Activated CD4-positive, alpha-beta T cell treated with anti-CD3 and anti-CD28 coated beads, Interleukin-2, amount 50 U/mL, for 4 hours (primary cell): Measurements from ENCODE around the gene RASL10A.
A peak's percentile ranks its signal among the peaks of the same experiment; 100 is the strongest.

ENCODE experiments used
- DNase-seq, 2 experiments: peaks; one replicate each; pipeline ENCODE4 v3.0.0-alpha.2; 2020

The RASL10A gene

DNA sequence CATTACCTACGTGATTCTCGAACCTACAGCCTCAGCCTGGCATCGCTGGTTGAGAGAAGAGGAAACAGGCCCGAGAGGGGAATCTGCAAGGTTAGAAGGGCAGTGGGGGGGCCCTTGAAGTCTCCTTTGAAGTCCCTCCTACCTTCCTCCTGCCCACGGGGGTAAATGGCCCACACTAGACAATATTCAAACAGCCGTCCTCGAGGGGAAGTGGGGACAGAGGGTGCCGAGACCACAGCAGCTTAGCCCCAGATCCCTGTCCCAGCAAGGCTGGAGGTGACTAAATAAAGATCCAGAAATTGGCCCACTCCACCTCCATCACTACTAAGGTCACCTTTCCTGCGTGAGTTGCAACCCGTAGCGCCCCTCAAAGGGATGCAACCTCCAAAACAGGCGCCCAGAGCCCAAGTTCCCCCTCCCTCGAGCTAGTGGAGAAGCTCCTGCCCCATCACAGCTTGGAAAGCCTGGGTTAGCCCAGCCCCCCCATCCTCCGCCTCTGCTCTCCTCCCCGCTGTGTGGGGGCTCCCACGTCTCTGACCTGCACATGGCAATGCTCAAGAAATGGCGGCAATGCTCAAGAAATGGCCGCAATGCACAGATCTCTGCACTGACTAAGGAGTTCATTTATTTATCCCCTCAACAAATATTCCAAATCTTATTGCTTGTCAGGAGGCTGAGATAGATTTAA is 788 bp upstream of the RASL10A start:
- no peak for DNase-seq

DNA sequence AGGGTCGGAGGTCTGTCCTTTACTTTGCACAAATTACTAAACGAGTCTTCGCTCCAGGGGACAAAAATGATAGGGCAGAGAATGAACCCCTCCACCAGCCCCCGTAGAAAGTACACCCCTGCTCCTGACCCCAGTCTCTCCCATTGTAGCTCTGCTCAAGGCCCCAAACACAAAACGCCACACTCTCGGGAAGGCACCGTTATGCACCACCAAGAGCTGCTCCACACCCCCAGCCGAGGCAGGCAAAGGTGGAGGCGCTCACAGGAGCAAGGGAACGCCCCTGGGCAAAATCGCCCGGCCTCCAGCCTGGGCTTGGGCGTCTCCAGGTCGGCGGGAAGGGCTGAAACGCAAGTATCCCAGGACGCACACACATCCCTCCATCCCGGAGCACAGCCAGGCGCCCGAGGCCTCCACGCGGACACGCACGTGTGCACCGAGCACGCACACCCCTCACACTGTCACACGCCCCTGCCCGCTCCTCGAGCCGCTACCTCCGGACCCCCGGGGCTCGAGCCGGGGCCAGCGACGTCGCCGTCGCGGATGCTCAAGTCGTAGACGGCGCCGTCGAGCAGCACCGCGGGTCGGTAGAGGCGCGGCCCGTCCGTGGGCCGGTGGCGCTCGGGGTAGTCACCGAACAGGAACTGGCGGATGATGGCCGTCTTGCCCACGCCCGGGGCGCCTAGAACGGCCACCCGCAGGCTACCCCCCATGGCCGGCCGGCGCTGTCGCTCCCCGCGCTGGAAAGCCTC is 786 bp downstream of the RASL10A start:
- no peak for DNase-seq

DNA sequence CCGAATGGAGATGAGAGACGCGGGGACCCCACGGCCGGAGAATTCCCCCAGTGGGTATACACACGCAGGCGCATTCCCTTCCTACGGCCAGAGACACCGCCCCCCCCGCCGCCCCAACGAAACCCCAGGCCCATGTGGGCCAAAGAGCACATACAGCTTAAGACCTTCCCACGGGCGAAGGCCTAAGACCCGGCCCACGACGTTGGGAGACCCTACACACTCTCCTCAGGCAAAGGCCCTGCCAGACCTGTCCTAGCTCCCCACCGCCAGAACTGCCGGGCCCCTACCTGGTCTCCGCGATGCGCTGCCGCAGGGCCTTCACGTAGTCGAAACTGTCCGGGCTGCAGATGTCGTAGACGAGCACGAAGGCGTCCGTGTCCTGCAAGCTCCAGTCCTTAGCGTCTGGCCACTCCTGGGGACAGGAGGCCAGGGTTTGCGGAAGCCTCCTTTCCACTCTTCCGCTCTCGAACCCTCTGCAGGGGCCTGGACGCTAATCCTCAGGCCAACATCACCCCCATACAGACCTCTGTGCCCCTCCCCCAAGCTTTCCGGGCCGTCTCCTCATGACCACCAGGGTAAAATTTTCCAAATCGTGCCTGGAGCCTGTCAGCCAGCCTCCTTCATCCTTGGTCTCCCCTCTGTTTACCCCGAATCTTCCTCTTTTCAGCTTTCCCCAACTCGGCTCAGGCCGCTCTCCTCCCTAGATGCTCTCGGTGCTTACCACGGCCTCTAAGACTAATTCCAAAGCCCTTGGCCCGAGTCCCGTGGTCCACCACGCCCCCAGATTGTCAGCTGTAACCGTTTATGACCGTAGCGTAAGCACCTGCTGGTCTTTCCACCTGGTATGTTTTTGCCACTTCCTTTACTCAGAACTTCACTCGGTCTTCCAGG is 1.7 kb downstream of the RASL10A start:
- DNase-seq, result no peak

DNA sequence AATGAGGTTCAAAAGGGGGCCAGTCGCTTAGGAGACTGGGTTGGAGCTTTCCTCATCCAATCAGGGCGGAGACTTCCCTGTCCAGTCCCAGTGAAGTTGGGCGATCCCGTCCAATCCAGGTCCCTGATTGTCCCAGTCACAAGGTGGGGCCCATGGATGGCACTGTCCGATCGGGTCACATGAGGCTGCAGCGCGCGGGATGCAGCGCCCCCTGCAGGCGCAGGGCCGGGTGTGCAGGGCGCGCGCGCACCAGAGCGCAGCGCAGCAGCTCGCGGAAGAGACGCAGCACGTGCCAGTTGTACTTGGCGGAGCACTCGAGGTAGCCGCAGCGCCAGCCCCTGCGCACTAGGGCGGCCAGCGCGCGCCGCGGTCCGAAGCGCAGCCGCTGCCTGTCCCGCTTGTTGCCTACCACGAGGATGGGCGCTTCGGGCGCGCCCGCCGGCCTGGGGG is 2.3 kb downstream of the RASL10A start:
- DNase-seq, result no peak

DNA sequence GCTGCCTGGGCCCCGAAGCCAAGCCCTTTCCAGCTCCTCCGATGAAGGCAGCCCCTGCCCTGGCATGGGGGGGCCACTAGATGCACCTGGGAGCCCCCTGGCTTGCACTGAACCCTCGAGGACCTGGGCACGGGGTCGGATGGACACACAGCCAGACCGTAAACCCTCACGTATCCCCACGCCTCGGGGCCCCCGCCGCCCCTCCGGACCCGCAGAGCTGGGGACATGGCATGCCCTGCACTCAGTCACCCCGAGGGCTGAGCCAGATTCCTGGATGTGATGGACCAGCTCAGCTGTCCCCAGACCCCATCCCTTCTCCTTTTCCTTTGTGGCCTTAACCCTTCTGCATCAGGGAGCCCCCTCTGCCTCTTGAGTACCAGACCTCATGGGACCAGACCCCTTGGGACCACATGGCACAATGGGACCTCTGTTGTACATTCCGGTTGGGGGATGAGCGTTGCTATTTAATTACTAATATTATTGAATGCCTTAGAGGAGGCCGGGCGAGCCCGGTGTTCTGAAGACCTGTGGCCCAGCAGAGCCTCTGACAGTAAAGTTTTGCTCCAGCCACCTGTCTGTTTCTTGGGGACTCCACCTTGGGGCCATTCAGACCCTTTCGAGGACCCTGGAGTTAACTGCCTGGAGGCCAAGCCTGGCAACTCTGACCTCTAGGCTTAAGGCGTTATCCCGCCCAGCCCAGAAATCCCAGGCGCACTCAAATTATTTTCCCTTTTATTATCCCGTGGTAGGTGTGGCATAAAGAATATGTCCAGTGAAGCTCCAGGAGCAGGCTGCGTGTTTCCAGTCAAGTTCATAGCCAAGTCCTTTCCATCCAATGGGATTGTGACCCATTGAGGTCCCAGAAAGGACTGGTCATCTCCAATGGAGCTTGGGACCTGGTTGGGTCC is 3.0 kb downstream of the RASL10A start:
- no peak for DNase-seq

DNA sequence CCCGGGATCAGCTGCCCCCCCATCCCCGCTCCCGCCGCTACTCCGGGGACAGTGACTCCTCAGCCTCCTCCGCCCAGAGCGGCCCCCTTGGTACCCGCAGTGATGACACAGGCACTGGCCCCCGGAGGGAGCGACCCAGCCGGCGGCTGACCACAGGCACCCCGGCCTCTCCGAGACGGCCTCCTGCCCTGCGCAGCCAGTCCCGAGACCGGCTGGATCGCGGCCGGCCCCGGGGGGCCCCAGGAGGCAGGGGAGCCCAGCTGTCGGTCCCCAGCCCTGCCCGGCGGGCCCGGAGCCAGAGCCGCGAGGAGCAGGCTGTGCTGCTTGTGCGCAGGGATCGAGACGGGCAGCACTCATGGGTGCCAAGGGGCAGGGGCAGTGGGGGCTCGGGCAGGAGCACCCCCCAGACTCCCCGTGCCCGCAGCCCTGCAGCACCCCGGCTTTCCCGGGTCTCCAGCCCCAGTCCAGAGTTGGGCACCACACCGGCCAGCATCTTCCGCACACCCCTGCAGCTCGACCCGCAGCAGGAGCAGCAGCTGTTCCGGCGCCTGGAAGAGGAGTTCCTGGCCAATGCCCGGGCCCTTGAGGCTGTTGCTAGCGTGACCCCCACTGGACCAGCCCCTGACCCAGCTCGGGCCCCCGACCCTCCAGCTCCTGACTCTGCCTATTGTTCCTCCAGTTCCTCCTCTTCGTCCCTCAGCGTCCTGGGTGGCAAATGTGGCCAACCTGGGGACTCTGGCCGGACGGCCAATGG is 3.9 kb downstream of the RASL10A start:
- no peak for DNase-seq

DNA sequence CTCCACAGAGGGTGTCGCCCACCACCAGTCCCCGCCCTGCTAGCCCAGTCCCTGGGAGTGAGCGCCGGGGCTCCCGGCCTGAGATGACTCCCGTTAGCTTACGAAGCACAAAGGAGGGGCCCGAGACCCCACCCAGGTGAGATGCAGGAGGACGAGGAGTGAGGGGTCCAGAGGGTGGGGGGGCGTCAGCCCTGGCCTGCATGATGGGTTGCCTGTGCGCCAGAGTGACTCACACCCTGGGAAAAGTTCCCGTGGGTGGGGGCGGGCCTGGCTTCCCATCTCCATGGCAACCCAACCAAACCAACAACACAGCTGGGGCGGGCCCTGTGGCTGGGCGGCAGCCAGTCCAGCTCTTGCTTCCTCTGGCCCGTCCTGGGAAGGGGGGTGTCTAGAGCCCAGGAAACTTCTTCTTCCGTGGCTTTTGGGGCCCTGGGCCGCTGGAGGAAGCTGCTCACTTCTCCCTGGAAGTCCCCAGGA is 4.6 kb downstream of the RASL10A start:
- peak; percentile 52 to 55 for DNase-seq

DNA sequence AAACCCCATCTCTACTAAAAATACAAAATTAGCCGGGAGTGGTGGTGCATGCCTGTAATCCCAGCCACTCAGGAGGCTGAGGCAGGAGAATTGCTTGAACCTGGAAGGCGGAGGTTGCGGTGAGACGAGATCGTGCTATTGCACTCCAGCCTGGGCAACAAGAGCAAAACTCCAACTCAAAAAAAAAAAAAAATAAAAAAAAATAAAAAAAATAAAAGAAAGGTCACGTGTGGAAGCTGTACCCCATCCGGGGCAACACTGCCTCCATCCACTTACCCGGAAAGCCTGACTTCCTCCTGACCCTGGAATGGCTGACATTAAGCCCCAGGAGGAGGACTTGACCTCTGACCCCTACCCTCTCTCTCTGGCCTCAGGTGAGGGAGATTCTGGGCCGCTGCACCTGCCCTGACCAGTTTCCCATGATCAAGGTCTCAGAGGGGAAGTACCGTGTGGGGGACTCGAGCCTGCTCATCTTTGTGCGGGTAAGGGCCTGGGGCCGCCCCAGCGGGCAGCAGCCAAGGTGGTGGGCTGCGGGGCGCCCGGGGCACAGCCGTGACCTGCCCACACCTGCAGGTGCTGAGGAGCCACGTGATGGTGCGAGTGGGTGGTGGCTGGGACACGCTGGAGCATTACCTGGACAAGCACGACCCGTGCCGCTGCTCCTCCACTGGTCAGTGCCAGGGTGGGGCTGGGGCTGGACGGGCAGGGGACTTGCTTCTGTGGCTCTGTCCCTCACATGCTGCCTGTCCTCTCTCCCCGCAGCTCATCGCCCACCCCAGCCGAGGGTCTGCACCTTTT is 5.2 kb downstream of the RASL10A start:
- no peak for DNase-seq

DNA sequence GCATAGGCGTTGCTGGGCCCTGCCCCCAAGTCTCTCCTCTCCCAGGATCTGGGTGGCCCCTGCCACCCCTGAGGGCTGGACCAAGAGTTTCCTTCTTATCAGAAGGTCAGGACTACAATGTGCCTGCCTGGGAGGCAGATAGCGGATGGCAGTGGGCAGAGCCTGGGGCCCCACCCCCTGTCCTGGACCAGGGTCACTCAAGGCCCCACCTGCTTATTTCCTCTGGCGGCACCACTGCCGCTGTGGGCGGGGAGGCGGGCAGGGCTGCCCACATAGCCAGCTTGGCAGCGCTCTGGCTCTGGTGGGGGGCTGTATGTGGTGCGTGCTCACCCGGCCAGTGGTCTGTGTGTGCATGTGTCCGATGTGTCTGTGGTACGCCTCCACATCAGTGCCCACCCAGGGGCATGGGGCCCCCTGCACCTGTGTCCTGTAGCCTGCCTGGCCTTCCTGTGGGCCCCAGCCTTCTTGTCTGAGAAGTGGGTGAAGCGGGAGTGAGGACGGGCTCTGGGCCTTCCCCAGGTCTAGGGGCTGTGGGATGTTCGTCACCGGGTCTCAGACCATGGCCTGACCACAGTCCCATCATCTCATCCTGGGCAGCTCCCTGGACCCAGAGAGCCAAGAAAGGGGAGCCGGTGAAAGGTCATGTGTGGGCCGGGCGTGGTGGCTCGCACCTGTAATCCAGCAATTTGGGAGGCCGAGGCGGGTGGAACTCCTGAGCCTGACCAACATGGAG is 6.0 kb downstream of the RASL10A start:
- no peak for DNase-seq

DNA sequence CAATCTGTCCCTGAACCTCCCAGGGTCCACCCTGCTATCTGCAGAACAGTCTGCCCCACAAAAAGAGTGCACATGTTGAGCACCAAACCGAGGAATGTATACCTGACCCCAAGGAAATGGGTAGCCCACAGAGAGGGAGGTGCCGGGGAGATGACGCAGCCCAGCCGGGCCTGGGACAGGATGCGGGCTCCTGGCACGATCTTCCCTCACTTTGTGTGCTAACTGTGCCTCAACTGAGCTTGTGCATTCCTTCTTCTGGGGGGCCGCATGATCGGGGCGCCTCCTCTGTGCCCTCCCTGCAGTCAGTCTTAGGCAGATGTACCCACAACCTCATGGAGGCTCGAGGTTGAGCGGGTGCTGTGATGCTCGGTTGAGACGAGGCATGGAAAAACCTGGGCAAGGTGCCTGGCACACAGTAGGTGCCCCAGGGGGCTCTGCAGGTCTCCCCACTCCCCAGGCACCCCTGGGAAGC is 6.7 kb downstream of the RASL10A start:
- DNase-seq, result no peak

DNA sequence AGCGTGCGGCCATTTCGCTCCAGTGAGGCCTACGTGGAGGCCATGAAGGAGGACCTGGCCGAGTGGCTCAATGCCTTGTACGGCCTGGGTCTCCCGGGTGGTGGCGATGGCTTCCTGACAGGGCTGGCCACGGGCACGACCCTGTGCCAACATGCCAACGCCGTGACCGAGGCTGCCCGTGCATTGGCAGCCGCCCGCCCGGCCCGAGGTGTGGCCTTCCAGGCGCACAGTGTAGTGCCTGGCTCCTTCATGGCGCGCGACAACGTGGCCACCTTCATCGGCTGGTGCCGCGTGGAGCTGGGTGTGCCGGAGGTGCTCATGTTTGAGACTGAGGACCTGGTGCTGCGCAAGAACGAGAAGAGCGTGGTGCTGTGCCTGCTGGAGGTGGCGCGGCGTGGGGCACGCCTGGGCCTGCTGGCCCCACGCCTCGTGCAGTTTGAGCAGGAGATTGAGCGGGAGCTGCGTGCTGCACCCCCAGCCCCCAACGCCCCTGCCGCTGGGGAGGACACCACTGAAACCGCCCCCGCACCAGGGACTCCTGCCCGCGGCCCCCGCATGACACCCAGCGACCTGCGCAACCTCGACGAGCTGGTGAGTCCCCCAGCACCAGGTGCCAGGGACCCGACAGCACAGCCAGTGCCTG is 7.2 kb downstream of the RASL10A start:
- DNase-seq, result no peak

DNA sequence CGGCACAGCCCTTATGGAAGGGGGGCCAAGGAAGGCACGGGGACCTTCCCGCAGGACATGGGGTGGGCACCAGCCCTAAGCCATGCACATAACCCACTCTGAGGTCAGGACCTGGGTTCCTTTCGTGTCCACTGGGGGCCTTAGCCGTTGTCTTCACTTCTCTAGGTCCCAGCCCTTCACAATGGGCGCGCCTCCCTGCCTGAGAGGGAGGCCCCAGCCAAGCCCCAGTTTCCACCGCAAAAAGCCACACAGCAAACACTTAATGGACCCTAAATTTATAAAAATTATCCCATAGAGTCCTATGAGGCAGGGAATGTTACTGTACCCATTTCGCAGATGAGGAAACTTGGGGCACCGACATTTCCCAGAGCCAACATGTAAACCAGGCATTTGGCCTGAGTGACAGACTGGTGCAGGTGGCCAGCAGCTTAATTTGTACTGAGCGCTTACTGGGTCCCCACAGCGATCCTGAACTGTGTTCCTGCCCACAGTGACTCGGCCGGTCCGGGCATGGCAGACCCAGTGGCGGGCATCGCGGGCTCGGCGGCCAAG is 7.8 kb downstream of the RASL10A start:
- no peak for DNase-seq

DNA sequence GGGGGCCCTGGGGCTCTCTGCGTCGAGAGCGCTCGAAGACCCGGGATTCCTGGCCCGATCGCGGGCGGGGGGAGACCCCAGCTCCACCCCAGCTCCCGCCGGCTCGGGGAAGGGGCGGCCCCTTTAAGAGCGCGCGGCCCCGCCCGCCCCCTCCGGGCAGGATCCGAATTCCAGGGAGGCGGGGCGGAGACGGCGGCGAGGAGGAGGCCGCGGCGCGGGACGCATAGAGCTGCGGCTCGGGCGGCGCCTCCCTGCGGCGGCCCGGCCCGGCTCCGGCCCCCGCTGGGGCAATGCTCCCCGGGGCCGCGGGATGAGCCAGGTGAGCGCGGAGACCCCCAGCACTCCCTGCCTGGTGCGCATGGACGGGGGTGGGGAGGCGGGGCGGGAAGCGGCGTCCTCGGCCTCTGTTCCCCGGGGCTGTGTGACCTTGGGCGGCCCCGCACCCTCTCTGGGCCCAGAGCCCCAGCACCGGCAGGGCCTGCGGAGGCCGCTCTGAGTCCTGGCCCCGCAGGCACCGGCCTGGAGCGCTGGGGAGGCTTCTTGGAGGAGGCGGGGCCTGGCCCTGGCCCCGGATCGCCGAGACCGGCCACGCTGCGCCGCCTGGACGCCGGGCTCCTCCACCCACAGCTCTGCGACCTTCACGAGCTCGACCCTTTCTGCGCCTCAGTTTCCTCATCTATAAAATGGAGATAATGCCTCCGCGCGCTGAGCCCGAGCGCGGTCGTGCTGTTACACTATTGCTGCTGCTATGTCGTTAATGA is 8.5 kb downstream of the RASL10A start:
- DNase-seq, result no peak

DNA sequence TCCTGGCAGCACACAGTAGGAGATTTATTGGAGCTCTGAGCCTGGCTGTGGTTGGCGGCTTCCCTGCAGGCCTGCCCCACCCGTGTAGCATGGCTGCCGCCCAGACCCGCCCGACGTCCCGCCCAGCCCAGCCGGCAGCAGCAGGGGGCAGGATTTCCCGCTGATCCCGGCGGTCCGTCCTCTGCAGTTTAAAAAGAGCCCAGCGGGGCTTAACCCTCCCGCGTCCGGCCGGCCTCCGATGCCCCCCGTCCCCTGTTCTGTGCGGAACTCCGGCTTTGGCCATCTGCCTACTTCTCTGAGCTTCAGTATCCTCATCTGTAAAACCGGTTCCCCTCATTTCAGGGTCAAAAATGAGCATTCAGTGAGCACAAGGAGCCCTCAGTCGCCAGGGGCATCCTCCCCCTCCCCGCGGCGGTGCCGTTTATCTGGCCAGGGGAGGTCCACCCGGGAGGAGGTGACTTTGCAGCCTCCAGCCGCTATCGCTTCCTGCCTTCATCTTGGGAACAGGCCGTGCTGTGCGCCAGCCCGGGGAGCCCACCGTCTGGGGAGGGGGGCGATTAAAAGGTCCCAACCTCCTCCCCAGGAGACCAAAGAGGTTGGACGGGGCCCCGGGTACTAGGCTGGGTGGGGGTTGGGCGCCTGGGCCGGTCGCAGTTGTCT is 9.2 kb downstream of the RASL10A start, which contains the start of gene GAS2L1:
GAS2L1 (plus strand) TSS at position 476 of the 660 bp plus-strand sequence. CDS start 1,456 bp downstream, outside the sequence.
- no peak for DNase-seq

DNA sequence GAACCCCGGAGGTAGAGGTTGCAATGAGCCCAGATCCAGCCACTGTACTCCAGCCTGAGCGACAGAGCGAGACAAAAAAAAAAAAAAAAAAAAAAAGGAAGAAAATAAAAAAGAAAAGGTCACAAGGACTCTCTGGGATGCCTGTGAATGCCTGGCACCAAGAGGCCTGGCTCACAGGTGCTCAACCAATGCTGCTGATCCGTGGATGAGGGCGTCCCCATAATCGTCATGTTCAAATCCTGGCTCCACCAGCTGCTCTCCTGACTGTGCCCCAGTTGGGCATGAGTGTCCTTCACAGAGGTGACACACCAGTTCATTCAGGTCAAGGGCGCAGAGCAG is 9.7 kb downstream of the RASL10A start:
- DNase-seq, result no peak

DNA sequence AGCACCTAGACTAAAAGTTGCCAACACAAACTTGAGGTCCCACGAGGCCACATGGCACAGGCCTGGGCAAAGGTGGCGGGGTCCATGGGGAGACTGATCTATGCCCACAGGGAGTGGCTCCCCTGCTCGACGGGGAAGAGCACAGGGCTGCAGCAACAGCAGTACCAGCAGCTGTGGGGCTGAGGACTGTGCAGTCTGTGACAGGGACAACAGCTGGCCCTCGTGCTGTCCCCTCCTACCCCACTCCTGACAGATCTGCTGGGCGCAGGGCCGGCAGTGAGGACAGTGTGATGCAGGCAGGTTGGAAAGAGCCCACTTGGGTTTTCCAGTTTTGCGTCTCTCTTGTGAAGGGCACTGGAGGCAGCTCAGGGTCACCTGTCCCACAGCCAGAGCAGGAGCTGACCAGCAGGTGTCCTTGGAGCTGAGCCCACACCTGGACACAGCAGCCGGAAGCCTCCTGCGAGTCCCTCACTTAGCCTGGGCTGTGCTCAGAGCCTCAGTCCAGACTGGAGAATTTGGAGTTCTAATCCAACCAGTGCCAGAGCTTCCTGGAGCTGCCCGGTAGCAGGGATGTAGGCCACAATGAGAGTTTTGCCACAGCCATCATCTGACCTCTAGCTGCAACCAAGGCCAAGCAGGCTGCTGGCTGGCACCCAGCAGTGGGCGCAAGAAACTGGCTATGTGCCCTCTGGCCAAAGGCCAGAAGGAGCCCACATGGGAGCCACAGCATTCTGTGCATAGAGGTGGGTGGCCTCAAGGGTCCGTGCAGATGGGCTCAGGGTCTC is 12.6 kb downstream of the RASL10A start:
- DNase-seq, result no peak

DNA sequence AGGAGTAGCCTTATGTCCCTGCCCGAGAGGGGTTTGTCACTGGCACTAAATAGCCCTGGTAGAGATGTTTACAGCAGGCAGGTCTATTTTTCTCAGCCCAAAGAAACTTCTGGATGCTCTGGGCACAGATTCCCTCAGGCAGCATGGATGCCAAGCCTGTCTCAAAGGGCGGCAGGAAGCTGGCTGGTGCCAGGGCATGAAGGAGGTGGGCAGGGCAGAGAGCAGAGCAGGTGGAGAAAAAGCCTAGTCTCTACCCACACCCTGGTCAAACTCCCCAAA is 13.2 kb downstream of the RASL10A start:
- no peak for DNase-seq
